NCI-H2227 treated with DMSO at 0.1 percent for 48 hours (cell line): Measurements from ENCODE around the gene GPX8.

Experiments used
- DNase-seq: peaks from one replicate; lab custom pipeline; 2025; lab: John Stamatoyannopoulos, UW

GPX8 gene

DNA sequence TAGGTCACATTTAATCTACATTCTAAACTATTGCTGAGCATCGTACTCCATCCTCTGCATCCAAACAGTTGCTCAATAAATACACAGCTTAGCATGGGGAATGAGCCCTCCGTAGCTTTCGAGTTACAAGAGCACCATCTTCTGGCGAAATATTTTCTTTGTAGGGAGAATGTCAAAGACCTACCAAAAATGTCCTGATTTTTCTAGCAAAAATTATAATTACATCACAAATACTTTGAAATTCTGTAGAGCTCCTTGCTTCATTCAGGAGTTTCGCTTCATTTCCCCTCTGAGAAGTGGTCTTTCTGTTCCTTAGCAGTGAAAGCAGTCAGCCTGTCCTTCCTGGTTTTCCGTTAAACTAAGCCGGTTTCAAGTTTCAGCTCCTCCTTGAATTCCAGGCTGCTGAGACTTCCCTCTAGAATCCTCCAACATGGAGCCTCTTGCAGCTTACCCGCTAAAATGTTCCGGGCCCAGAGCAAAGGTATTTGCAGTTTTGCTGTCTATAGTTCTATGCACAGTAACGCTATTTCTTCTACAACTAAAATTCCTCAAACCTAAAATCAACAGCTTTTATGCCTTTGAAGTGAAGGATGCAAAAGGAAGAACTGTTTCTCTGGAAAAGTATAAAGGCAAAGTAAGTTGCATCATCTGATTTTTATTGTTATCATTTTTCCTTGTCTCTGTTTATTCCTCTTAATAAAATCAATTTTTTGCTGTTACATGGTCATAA lies at the start of gene GPX8:
Gene GPX8 (plus strand): TSS at position 409 of the 730 bp plus-strand sequence. CDS start 22 bp downstream, at position 431.
- DNase-seq: no peak

- no peak for DNase-seq
Measured at GRCh38 chr5:55110217-55110616, 49.8 kb upstream of the GPX8 start.

- DNase-seq: no peak
Measured at GRCh38 chr5:55113327-55113726, 46.6 kb upstream of the GPX8 start.

DNA sequence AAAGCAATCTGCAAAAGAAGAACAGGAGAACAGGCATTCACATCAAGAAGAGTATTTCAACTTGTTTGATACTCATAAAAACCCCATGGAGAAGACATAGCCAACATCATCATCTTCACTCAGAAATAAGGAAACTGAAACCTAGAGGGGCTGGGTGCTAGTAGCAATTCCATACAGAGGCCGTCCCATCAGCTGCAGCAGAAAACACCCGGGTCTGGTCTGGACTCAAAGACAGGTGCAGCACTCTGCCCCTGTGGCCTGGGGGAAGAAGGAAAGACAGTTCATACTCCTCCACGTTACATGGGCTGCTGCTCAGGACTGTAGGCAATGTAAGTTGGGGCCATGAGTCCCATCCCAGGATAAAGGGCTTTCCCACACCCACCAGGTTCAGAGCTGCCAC lies 45.9 kb upstream of the GPX8 start:
- DNase-seq: no peak

DNA sequence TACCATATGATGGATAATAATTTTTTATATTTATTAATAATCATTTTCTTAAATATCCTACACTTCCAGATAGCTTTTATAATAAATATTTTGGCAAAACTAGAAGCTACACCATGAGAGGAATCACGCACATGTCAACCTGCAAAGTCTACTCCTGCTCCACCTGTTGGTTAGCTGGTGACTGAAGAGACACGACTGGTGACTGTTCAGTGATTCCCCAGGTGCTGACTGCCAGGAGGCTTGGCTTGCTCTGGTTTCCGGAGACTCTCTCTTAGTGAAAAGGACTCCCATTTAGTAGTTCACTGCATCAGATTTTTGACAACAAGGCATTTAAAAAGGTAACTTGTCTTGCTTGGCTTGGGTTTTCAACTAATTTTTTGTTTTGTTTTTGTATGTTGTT lies 36.6 kb upstream of the GPX8 start:
- no peak for DNase-seq

- no peak for DNase-seq
Measured at GRCh38 chr5:55134053-55134722, 25.8 kb upstream of the GPX8 start.

DNA sequence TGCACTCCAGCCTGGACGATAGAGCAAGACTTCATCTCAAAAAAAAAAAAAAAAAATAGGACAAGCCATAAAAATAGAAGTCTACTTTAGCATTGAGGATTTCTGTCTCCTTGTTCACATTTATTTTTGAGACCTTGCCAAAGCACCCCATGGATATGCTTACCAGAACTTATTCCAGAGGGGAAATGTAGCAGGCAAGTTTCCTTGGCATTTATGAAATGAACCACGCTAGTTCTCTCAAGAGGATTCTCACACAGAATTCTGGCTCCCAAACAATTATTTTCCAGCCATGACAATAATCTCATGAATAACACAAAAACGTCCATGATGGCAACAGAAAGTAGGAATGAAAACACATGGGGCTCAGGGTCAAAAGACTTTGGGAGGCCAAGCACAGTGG lies 23.4 kb upstream of the GPX8 start:
- DNase-seq: no peak

DNA sequence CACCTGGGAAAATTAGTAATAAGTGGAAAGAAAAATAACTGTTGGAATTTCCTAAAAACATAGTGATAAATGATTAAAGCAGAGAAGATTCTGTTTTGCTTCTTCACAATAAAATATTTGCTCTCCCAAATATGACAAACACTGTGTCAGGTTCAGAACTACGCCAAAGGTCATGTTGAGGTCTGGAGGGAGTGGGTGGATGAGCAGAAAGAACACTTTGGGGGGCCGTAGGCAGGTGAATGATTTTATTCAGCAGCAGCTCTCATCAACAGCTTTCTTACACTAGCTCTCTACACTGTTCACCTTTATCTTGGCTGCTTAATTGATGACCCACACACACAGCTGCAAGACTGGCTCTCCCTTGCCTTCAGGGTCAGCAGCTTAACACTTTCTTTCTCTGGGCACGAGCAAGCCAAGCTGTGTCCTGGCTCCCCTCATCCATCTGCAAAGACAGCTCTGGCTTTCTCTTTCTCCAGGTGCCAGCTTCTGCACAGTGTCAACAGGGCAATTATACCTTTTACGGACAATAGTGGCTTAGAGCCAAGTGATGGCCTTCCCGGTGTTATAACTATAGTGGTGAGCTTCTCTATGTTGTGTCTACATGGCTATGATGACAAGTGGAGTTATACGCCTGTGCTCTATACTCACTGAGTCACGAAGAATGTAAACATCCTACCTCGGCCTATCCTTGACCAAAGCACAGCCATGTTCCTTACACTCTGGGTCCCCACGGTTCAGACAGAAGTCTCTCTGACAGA lies 18.9 kb upstream of the GPX8 start:
- no peak for DNase-seq

DNA sequence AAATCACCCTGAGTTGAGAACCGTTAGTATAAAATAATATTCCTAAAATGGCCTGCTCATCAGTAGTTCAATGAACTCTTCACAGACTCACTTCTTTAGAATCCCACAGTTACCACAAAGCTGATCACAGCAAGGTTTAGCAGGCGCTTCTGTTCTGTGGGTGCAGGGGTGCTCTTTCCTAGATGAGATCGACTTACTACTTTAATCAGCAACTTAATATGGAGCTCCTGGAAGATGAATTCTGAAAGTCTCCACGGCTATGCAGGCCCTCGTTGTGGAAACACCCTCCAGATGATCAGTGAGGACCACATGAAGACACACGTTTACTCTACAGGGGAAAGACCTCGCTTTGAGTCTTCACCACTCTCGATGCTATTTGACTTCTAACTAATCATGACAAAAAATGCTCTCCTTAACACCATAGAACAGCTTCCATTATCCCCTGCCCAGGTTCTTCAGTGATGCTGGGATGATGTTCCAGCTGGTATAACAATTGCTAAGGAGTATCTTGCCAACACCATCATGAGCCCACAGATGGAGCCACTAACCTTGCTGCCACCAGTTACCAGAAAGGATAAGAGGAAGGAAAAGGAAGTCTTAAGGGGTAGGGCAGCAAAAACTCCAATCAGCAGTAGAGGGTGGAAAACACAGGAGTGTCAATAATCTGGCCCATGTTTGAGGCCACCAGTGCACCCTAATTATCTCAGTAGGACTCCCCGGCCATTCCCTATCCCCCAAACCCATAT lies 17.9 kb upstream of the GPX8 start:
- no peak for DNase-seq

DNA sequence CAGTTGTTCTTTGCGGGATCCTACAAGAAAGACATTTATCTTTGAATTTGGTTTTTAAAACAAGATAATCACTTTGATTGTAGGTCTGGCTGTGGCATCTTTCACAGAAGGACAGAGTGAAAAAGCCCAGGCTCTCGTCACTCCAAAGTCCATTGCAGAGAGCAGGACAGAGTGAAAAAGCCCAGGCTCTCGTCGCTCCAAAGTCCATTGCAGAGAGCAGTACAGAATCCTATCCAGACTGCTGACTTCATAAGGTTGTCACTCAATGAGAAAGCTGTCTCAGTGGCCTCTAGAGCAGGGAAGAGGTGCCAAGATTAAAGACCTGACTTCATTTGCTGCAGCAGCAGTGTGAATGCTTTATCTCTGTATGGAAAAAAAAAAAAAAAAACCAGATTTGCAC lies 16.3 kb upstream of the GPX8 start:
- no peak for DNase-seq

DNA sequence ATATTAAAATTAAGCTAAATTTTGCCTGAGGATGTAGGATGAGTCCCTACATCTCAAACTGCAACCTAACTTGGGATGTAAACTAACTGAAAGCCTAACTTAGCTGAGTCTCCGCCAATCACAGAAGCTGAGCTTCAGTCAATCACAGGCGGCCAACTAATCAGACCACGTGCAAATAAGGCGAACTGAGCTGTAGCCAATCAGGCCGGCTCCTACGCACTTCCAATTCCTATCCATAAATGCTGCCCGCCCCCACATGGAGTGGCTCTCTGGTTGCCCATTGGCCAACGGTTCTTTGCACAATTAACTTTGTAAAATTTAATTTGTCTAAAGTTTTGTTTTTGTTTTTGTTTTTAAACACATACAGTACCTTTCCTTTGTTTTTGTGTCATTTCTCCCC lies 13.9 kb upstream of the GPX8 start:
- no peak for DNase-seq

DNA sequence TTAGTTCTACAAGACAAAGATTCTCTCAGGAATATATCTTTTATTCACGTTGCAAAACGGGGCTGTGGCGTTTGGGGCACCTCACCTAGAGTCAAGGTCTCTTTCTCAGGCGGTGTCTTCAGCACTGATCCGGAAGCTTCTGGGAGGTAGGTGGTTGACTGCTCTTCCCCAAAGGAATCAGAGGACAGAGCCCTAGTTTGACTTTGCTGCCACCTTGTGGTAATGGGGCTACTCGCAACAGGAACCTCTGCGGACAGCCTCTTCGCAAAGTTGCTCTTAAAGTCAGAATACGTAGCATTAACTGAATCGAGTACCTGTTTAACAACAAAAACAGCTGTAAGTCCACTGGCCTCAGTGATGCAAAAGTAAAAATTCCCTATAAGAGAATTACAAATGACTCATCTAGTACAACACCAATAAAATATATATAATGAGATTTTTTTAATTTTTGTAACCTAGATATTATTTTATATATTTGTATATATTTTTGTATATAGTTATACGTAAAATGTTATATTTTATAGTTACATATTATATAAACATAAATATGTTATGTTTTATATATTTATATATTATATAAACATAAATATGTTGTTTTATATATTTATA lies 13.3 kb upstream of the GPX8 start:
- peak; percentile 37 for DNase-seq

DNA sequence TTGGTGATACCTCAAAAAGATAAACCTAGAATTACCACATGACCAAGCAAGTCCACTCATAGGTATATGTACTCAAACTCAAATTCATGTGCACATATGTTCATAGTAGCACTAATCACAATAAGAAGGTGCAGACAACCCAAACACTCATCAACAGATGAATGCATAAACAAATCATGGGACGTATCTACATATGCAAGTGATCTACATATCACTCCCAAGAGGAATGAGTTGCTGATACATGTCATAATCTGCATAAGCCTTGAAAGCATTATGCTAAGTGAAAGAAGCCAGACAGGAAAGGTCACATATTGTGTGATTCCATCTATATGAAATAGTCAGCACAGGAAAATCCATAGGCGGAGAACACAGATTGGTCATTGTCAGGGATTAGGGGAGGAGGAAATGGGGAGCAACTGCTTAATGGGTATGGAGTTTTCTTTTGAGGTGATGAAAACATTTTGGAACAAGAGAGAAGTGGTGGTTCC lies 10.6 kb upstream of the GPX8 start:
- DNase-seq: no peak

DNA sequence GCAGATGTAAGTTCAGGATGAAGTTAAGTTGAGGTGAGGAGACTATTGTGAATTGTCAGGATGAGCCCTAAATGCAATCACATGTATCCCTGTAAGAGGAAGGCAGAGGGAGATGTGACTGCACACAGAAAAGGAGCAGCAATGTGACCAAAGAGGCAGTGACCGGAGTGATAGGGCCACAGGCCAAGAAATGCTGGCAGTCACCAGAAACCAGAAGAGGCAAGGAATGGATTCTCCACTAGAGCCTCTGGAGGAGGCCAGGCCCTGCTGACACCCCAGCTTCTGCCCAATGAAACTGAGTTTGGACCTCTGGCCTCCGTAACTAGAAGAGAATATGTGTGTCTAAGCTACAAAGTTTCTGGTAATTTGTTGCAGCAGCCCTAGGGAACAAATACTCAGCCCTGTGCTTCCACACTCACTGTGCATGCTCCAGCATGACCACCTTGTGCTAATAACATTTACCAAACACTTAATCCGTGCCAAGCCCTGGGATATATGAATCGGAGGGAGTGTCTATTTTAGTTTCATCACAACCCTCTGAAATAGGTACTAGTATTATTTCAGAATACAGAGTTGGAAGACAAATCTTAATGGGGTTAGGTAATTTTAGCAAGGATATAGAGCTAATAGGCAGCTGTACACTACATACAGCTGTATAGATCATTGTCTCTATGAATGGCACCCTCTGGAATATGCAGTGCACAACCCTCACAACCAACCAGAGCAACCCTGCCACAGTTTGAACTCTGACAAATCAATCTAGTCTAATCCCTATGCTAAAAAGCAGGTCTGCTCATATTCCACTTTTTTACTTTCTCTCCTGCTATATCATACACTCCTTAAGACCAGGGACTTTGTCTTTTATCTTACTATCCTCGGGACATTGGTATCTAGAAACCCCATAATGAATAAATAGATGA lies 7.8 kb upstream of the GPX8 start:
- DNase-seq: no peak

GRCh38 chr5:55154873-55155272 lies 5.1 kb upstream of the GPX8 start:
- no peak for DNase-seq

GRCh38 chr5:55160493-55161209 lies 680 bp downstream of the GPX8 start:
- no peak for DNase-seq

DNA sequence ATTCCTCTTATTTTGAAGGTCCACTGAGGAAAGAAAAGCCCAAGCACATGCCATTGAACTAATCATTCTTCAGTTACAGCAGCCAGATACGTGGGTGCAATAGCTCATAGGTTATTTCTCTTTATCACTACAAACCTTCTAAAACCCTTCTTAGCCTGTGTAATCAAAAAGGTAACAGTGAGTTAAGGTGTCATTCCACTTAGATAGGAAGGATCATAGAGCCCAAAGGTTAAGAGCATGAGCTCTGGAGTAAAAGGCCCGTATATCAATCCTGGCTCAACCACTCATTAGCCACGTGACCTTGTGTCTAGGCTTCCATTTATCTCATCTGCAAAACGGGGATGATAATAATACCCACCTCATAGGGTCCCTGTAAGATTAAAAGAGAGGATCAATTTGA lies 2.7 kb downstream of the GPX8 start:
- no peak for DNase-seq

DNA sequence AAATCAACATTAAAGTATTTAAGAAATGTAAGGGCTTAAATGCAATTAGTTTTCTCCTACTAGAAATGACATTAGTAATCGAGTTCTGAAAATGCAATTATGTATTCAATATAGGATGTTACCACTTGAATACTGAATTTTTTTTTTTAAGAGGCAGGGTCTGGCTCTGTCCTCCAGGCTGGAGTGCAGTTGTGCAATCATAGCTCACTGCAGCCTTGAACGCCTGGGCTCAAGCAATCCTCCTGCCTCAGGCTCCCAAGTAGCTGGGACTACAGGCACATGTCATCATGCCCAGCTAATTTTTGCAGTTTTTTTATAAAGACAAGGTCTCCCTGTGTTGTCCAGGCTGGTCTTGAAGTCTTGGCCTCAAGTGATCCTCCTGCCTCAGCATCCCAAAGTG lies 11.5 kb downstream of the GPX8 start:
- DNase-seq: no peak

GRCh38 chr5:55172051-55172899 lies 12.3 kb downstream of the GPX8 start:
- DNase-seq: peak; percentile 60
